Measurements from ENCODE around the gene LHX6.

LHX6 gene

DNA sequence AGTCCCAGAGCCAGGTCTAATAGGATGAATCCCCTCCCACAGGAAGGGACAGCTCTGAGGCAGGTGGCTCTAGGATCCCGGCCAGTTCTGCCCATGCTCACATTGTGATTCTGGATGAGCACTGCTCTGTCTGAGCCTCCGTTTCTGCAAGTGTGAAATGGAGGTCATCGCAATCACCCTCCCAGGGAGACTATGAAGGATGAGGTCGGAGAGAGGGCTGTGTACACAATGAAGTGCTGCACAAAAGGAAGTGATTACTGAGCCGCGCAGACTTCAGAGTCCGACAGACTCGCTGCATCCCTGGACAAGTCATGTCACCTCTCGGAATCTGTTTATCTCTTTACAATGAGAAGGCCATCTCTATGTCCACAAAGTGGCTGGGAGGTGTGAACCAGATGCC is 21.7 kb downstream of the LHX6 start:
- Histone ChIP-seq H3K4me1 (ENCODE audit: control insufficient read depth in 5 of 5, insufficient read depth in 5 of 5, low read length in 5 of 5) (peaks cover 0 to 25% (median 0%) of the 10 kb centered on the region in 5 donors), H3K9ac (ENCODE audit: low read length in 5 of 5) (no peak overlapping the region), H3K27ac (ENCODE audit: low read depth, low read length) (no peak overlapping the region), H3K4me3 (ENCODE audit: low read depth in 1 of 5, low read length in 5 of 5) (no peak overlapping the region), H3K36me3 (ENCODE audit: control insufficient read depth in 5 of 5, insufficient read depth in 5 of 5, low read length in 5 of 5) (peaks cover 0 to 13% (median 0%) of the 10 kb centered on the region in 5 donors), H3K9me3 (ENCODE audit: control insufficient read depth in 5 of 5, low read length in 5 of 5) (no peaks in the 10 kb centered on the region), H3K27me3 (ENCODE audit: control insufficient read depth in 5 of 5, insufficient read depth in 4 of 5, low read length in 5 of 5) (peaks cover under 1 to 16% (median 5%) of the 10 kb centered on the region in 5 donors)

DNA sequence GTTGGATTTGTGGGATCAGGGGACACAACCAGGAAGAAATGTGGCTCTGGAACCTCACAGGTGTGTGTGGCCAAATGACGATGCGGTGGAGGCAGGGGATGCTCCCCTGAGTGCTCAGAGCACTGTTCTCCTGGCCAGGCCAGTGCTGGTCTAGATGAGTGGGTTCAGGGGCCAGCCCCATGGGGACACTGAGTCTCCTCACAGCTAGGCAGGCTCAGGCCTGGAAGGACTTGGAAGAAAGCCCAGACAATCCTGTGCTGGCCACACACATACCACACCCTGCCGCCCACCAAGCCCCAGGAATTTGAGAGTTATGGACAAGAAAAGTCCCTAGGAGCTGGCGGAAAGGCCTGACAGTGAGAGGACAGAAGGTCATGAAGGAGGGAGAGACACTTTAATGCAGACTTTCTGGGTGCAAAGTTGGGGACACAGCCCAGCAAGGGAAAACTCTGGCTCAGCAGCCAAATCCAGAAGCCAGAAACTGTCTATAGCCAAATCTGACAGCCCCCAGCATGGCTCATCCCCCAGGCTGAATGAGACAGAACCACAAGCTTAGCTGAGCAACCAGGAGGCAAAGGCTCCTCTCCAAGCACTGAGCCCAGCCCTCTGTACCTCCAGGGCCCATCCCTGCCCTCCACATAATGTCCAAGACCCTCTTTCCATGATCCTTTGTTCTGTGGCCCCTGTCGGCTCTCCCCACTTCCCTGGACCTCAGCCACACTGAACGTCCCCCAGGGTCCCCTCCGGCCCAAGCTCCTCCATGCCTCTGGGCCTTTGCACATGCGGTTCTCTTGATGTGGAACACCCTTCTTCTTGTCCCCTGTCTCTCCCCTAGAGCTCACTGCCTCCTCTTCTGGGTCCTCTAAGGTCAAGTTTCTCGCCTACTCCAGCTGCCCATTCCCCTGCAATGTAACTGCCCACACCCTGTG is 22.4 kb downstream of the LHX6 start:
- H3K4me3 ChIP-seq (ENCODE audit: low read depth in 1 of 5, low read length in 5 of 5), result no peak overlapping the region
- no peak overlapping the region for H3K9ac ChIP-seq (ENCODE audit: low read length in 5 of 5)
- peaks cover 0 to 32% (median 0%) of the 10 kb centered on the region in 5 donors for H3K4me1 ChIP-seq (ENCODE audit: control insufficient read depth in 5 of 5, insufficient read depth in 5 of 5, low read length in 5 of 5)
- H3K9me3 ChIP-seq (ENCODE audit: control insufficient read depth in 5 of 5, low read length in 5 of 5), result no peaks in the 10 kb centered on the region
- no peak overlapping the region for H3K27ac ChIP-seq (ENCODE audit: low read depth, low read length)
- H3K36me3 ChIP-seq (ENCODE audit: control insufficient read depth in 5 of 5, insufficient read depth in 5 of 5, low read length in 5 of 5), result peaks cover 0 to 10% (median 0%) of the 10 kb centered on the region in 5 donors
- H3K27me3 ChIP-seq (ENCODE audit: control insufficient read depth in 5 of 5, insufficient read depth in 4 of 5, low read length in 5 of 5), result peaks cover 0 to 11% (median 5%) of the 10 kb centered on the region in 5 donors

DNA sequence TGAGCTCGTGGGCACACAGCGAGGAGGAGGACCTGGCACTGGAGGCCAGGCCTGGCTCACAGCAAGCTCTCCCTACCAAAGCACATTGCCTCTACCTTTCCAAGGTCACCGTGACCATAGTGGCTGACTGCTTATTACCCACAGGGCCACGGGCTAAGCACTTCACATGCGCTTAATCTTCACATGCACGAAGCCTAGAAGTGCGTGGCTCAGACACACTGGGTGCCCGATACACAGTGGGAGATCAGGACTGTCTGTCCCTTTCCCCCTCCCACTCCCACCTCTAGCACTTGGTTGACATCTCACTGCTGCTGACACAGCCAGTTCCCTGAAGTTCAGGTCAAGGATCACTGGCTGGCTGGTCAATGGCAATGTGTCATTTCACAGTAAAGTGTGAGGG is 23.6 kb downstream of the LHX6 start:
- Histone ChIP-seq H3K36me3 (ENCODE audit: control insufficient read depth in 5 of 5, insufficient read depth in 5 of 5, low read length in 5 of 5) (peaks cover 0 to 10% (median 0%) of the 10 kb centered on the region in 5 donors), H3K9ac (ENCODE audit: low read length in 5 of 5) (no peak overlapping the region), H3K27ac (ENCODE audit: low read depth, low read length) (no peak overlapping the region), H3K4me3 (ENCODE audit: low read depth in 1 of 5, low read length in 5 of 5) (no peak overlapping the region), H3K27me3 (ENCODE audit: control insufficient read depth in 5 of 5, insufficient read depth in 4 of 5, low read length in 5 of 5) (peaks cover 0 to 8% (median 4%) of the 10 kb centered on the region in 5 donors), H3K4me1 (ENCODE audit: control insufficient read depth in 5 of 5, insufficient read depth in 5 of 5, low read length in 5 of 5) (peaks cover 0 to 37% (median 0%) of the 10 kb centered on the region in 5 donors), H3K9me3 (ENCODE audit: control insufficient read depth in 5 of 5, low read length in 5 of 5) (no peaks in the 10 kb centered on the region)

DNA sequence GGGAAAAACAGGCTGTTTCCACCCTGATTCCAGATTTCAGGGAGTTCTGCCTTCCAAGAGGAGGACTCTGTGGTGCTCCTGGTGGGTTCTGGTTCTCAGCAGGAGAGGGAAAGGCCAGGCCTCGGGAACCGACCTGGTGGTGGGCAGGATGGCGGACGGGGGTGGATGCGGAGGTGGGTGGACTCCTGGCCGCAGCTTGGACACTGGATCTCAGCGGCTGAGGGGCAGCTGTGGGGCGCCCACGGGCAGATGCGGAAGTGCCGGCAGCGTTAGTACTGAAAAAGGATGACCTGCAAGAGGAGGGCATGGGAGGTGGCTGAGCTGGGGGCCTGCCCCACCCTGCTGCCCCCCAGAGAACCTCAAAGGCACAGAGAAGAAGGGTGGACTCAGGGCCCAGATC is 24.3 kb downstream of the LHX6 start:
- no peak overlapping the region for H3K9ac ChIP-seq (ENCODE audit: low read length in 5 of 5)
- no peak overlapping the region for H3K27ac ChIP-seq (ENCODE audit: low read depth, low read length)
- peaks cover 0 to 8% (median 4%) of the 10 kb centered on the region in 5 donors for H3K27me3 ChIP-seq (ENCODE audit: control insufficient read depth in 5 of 5, insufficient read depth in 4 of 5, low read length in 5 of 5)
- H3K9me3 ChIP-seq (ENCODE audit: control insufficient read depth in 5 of 5, low read length in 5 of 5), result no peaks in the 10 kb centered on the region
- H3K4me3 ChIP-seq (ENCODE audit: low read depth in 1 of 5, low read length in 5 of 5), result no peak overlapping the region
- peaks cover 0 to 37% (median 0%) of the 10 kb centered on the region in 5 donors for H3K4me1 ChIP-seq (ENCODE audit: control insufficient read depth in 5 of 5, insufficient read depth in 5 of 5, low read length in 5 of 5)
- H3K36me3 ChIP-seq (ENCODE audit: control insufficient read depth in 5 of 5, insufficient read depth in 5 of 5, low read length in 5 of 5), result peaks cover 0 to 8% (median 0%) of the 10 kb centered on the region in 5 donors

DNA sequence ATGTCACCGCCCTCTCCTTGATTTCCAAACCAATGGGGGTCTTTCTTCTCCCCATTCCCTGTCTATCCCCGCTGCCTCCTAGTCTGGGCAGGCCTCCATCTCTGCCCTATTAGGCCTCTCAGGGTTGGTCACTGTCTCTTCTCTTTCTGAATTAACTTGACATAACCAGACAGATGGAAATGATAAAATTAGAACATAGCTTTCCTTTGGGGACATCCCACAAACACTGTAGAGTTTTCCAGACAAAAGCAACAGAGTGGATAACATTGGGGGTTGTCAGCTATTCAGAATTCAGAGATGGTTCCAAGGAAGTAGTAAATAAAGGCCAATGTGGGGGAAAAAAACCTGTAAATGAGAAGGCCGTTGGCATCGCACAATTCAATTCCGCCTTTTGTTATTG is 24.7 kb downstream of the LHX6 start:
- Histone ChIP-seq H3K4me3 (ENCODE audit: low read depth in 1 of 5, low read length in 5 of 5) (no peak overlapping the region), H3K4me1 (ENCODE audit: control insufficient read depth in 5 of 5, insufficient read depth in 5 of 5, low read length in 5 of 5) (peaks cover 0 to 37% (median 0%) of the 10 kb centered on the region in 5 donors), H3K9me3 (ENCODE audit: control insufficient read depth in 5 of 5, low read length in 5 of 5) (no peaks in the 10 kb centered on the region), H3K27ac (ENCODE audit: low read depth, low read length) (no peak overlapping the region), H3K9ac (ENCODE audit: low read length in 5 of 5) (no peak overlapping the region), H3K36me3 (ENCODE audit: control insufficient read depth in 5 of 5, insufficient read depth in 5 of 5, low read length in 5 of 5) (peaks cover 0 to 5% (median 0%) of the 10 kb centered on the region in 5 donors), H3K27me3 (ENCODE audit: control insufficient read depth in 5 of 5, insufficient read depth in 4 of 5, low read length in 5 of 5) (peaks cover 0 to 6% (median 4%) of the 10 kb centered on the region in 5 donors)

DNA sequence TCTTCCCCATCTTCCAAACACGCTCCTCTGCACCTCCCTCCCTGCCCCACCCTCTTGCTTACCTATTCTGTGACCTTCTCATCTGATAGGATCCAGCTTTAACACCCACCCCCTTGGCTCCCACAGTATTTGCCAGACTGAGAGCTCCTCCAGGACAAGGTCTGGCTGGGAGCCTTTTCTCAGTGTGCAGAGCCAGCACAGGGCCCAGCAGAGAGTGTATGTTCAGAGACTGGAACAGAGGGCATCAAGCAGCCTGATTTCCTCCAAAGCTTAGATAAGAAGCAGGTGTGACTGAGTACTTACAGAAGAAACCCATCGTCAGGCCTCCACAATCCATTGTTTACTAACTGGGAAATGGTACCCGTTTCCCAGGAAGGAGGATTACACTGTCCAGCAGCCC is 26.6 kb downstream of the LHX6 start:
- Histone ChIP-seq H3K9ac (ENCODE audit: low read length in 5 of 5) (no peak overlapping the region), H3K27me3 (ENCODE audit: control insufficient read depth in 5 of 5, insufficient read depth in 4 of 5, low read length in 5 of 5) (peaks cover 5 to 14% (median 8%) of the 10 kb centered on the region in 5 donors), H3K27ac (ENCODE audit: low read depth, low read length) (no peak overlapping the region), H3K9me3 (ENCODE audit: control insufficient read depth in 5 of 5, low read length in 5 of 5) (no peaks in the 10 kb centered on the region), H3K36me3 (ENCODE audit: control insufficient read depth in 5 of 5, insufficient read depth in 5 of 5, low read length in 5 of 5) (peaks cover 0 to 5% (median 0%) of the 10 kb centered on the region in 5 donors), H3K4me1 (ENCODE audit: control insufficient read depth in 5 of 5, insufficient read depth in 5 of 5, low read length in 5 of 5) (peaks cover 0 to 37% (median 0%) of the 10 kb centered on the region in 5 donors), H3K4me3 (ENCODE audit: low read depth in 1 of 5, low read length in 5 of 5) (no peak overlapping the region)

DNA sequence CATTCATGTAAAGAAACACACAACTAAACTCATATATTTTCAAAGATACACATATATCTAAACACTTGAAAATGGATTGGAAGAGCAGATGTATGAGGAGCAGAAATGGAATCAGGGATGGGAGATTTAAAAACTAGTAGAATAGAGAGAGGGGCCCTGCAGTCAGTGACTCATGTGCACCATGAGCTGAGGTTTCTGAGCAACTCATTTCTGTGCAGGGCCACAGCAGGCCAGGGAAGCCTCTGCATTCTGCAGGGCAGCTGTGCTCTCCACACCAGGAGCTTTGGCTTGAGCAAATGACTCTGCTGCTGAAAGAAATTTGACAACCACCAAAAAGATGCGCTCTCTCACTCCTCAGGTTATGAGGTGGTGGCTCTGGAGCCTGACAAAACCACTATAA is 27.1 kb downstream of the LHX6 start:
- no peak overlapping the region for H3K27ac ChIP-seq (ENCODE audit: low read depth, low read length)

DNA sequence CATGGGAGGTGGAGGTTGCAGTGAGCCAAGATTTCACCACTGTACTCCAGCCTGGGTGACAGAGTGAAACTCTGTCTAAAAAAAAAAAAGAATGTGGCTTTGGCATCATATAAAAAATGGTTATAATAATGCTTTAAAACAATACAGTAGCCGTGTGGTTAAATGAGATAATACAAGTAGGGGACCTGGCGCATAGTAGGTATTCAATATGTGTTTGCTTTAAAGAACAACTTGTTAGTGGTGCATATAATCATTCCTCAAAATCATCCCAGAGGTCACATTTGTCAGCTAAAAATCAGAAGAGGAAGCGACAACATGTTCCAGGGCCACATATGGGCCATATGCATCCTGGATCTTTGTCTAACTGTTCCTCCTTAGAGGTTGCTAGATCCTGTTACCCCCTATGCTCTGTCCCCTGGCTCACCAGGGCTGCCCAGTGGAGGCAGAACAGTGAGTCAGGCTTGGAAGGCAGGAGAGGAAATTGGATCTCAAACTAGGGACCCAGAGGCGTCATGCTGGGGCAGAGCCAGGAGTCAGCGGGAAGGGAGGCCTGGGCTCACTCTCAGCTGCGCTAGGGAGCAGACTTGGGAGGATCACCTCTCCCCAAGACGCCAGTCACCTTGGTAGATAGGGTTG is 27.7 kb downstream of the LHX6 start:
- Histone ChIP-seq H3K9me3 (ENCODE audit: control insufficient read depth in 5 of 5, low read length in 5 of 5) (no peaks in the 10 kb centered on the region), H3K36me3 (ENCODE audit: control insufficient read depth in 5 of 5, insufficient read depth in 5 of 5, low read length in 5 of 5) (peaks cover 0 to 5% (median 0%) of the 10 kb centered on the region in 5 donors), H3K4me1 (ENCODE audit: control insufficient read depth in 5 of 5, insufficient read depth in 5 of 5, low read length in 5 of 5) (peaks cover 0 to 34% (median 0%) of the 10 kb centered on the region in 5 donors), H3K27me3 (ENCODE audit: control insufficient read depth in 5 of 5, insufficient read depth in 4 of 5, low read length in 5 of 5) (peaks cover 5 to 11% (median 8%) of the 10 kb centered on the region in 5 donors), H3K9ac (ENCODE audit: low read length in 5 of 5) (no peak overlapping the region), H3K27ac (ENCODE audit: low read depth, low read length) (no peak overlapping the region), H3K4me3 (ENCODE audit: low read depth in 1 of 5, low read length in 5 of 5) (no peak overlapping the region)

More for the DNA sequence above, 27.1 kb downstream of the LHX6 start:
- Histone ChIP-seq H3K9me3 (ENCODE audit: control insufficient read depth in 5 of 5, low read length in 5 of 5) (no peaks in the 10 kb centered on the region), H3K9ac (ENCODE audit: low read length in 5 of 5) (no peak overlapping the region), H3K27me3 (ENCODE audit: control insufficient read depth in 5 of 5, insufficient read depth in 4 of 5, low read length in 5 of 5) (peaks cover 5 to 11% (median 8%) of the 10 kb centered on the region in 5 donors), H3K36me3 (ENCODE audit: control insufficient read depth in 5 of 5, insufficient read depth in 5 of 5, low read length in 5 of 5) (peaks cover 0 to 5% (median 0%) of the 10 kb centered on the region in 5 donors), H3K4me1 (ENCODE audit: control insufficient read depth in 5 of 5, insufficient read depth in 5 of 5, low read length in 5 of 5) (peaks cover 0 to 37% (median 0%) of the 10 kb centered on the region in 5 donors), H3K4me3 (ENCODE audit: low read depth in 1 of 5, low read length in 5 of 5) (no peak overlapping the region)

DNA sequence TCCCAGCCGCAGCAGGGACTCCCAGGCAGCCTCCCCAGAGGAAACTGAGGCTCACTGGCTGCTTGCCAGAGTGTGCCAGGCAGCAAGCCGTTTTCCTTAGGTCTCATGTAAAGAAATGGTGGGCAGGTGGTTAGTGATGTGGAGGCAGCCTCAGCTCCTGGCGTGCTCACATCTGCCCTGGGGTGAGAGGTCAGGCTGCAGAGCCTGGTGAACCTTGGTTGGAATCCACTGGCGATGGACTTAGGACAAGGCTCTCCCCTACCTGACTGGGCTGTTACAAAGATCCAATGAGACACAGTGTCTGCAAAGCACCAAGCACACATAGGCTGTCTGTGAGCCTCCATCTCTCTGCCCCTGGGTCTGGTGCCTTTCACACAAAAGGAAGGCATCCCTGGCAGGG is 30.9 kb downstream of the LHX6 start:
- no peaks in the 10 kb centered on the region for H3K36me3 ChIP-seq (ENCODE audit: control insufficient read depth in 5 of 5, insufficient read depth in 5 of 5, low read length in 5 of 5)
- peaks cover 0 to 16% (median 0%) of the 10 kb centered on the region in 5 donors for H3K4me1 ChIP-seq (ENCODE audit: control insufficient read depth in 5 of 5, insufficient read depth in 5 of 5, low read length in 5 of 5)
- H3K9ac ChIP-seq (ENCODE audit: low read length in 5 of 5), result no peak overlapping the region
- no peak overlapping the region for H3K27ac ChIP-seq (ENCODE audit: low read depth, low read length)
- H3K9me3 ChIP-seq (ENCODE audit: control insufficient read depth in 5 of 5, low read length in 5 of 5), result no peaks in the 10 kb centered on the region
- H3K27me3 ChIP-seq (ENCODE audit: control insufficient read depth in 5 of 5, insufficient read depth in 4 of 5, low read length in 5 of 5), result peaks cover 3 to 10% (median 6%) of the 10 kb centered on the region in 5 donors
- H3K4me3 ChIP-seq (ENCODE audit: low read depth in 1 of 5, low read length in 5 of 5), result no peak overlapping the region

DNA sequence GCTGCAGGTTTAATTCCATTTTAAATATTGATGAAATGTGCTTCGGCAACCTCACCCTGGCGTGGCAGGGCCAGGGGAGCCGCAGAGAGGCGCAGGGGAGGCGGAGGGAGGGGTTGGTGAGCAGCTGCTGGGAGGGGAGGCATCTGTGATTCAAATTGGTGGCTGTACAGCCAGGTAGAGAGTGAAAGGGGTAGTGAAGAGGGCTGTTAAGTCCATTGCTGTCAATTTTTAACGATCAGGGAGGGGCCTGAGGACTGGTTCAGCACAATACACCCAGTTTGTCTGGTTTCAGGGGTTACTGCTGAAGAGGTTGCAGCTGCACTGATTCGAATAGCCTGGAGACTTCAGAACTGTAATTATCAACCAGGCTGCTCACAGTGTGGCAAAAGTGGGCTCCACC is 31.3 kb downstream of the LHX6 start:
- Histone ChIP-seq H3K36me3 (ENCODE audit: control insufficient read depth in 5 of 5, insufficient read depth in 5 of 5, low read length in 5 of 5) (no peaks in the 10 kb centered on the region), H3K27ac (ENCODE audit: low read depth, low read length) (no peak overlapping the region), H3K9ac (ENCODE audit: low read length in 5 of 5) (no peak overlapping the region), H3K4me3 (ENCODE audit: low read depth in 1 of 5, low read length in 5 of 5) (no peak overlapping the region), H3K4me1 (ENCODE audit: control insufficient read depth in 5 of 5, insufficient read depth in 5 of 5, low read length in 5 of 5) (peaks cover 0 to 15% (median 0%) of the 10 kb centered on the region in 5 donors), H3K9me3 (ENCODE audit: control insufficient read depth in 5 of 5, low read length in 5 of 5) (no peaks in the 10 kb centered on the region), H3K27me3 (ENCODE audit: control insufficient read depth in 5 of 5, insufficient read depth in 4 of 5, low read length in 5 of 5) (peaks cover 5 to 10% (median 7%) of the 10 kb centered on the region in 5 donors)
